Measurements from ENCODE around the gene COL6A2.

COL6A2 gene

DNA sequence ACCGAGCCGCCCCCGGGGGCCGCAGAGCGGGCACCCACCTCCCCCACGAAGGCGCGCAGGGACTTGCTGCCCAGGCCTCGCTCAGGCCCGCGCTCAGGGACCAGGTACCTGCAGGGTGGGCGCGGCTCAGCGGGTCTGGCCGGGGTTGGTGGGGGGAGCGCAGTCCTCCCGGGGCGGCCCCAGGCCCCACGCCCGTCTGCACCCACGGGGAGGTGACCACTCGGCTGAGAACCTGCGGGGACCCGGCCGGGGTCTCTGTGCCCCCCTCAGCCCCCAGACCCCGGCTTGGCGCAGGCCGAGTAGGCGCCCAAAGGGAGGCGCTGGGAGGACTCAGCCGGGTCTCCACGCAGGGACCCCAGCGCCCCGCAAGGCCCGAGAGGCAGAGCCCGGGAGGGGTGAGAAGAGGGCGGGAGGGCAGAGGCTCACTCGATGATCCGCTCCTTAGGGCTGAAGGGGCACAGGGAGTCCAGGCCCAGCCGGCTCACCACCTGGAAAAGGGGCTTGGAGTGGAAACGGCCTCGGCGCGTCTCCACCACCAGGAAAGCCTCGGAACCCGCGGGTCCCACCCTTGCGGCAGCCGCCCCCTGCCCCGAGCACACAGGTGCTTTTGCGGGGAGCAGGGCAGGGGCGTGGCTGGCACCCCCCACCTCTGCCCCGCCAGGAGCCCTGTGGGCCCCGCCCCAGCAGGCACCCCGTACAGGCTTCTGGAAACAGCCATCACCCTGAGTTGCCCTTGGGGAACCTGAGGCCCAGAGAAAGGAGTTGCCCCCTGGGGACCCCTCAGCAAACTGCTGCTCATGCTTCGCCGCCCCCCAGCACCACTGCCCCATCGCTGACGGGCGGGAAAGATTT lies 48.2 kb downstream of the COL6A2 start:
- no peak for DNase-seq

DNA sequence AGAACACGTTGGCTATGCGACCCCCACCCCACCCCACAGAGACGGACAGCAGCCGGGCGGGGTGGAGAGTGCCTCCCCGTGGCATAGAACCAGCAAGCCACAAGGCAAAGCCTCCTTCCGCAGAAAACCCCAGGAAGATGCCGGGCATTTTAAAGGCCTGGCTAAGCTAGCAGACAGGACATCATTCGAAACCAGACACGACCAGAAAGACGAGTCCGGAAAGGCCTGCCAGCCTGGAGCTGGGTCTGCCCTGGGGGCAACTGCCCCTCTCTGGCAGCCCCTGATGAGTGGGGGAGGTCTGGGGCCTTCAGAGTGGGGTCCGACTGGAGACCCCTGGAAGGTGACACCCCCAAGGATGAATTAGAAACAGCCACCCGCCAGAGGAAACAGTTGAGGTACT lies 48.9 kb downstream of the COL6A2 start:
- no peak for DNase-seq

DNA sequence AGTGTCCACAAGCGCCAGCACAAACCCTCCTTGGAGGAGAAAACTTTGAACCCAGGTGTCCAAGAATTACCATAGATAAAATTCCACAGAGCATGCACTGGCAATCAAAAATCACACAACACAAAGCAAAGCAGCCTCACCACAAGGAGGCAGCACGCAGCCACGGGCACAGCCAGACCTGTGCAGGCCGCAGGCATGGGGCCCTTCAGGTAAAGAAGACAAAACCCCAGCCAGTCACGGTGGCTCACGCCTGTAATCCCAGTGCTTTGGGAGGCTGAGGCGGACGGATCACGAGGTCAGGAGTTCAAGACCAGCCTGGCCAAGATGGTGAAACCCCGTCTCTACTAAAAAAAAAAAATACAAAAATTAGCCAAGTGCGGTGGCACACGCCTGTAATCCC lies 49.5 kb downstream of the COL6A2 start:
- DNase-seq = peak; percentile 75

DNA sequence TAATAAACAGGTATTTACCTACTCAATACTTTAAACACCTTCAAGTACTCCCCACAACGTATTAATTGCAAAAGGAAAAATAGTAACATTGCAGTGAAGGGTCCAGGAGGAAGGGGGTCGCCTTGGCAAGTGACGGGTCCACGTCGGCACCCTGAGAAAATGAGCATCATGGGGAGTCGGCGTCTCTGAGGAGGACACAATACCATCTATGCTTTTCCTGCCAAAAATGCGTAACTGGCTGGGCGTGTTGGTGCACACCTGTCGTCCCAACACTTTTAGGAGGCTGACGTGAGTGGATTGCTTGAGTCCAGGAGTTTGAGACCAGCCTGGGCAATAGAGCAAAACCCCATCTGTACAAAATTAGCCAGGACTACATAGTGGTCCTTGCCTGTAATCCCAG lies 50.2 kb downstream of the COL6A2 start:
- no peak for DNase-seq

DNA sequence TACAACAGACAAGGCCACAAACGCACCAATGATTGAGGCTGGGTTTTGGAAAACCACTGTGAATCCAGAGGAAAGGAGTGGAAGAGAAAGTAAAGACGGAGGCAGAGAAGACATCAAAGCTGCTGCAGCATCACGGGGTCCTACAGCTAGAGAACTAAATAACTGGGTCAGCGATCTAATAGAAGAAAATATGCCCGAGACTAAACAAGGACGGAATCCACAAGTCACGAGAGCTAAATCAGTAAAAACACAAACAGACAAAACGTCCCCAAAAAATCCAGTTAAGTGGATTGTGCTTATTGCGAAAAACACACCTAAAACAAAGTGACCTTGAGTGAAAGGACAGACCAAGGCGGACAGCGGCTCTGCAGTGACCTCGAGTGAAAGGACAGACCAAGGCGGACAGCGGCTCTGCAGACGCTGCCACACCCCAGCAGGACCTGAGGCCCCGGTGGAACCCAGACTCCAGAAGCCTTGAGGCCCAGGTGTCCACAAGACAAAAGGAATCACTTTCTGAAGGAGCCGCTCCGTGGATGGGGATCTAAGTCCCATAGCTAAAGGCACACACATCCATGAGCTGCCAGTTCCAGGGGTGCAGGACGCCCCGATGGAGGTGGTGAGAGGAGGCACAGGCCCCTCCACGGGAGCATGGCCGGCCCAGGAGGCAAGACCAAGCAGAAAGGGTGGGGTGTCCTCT lies 51.4 kb downstream of the COL6A2 start:
- no peak for DNase-seq

DNA sequence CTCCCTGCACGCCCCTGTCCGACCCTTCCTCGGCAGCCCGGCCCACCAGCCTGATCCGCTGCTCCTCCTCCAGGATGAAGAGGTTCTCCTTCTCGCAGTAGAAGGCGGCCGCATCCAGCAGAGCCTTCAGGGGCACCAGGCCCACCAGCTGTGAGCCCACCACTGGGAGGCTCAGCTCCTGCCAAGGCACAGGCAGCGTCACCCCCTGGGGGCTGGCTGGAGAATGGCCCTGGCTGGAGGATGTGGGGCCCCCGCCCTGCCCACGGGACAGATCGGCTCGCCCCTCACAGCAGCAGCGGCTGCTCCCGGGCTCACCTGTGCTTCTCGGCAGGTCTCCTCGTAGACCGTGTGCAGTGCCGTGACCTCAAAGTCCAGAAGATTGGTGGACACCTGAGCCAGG lies 52.2 kb downstream of the COL6A2 start:
- no peak for DNase-seq

DNA sequence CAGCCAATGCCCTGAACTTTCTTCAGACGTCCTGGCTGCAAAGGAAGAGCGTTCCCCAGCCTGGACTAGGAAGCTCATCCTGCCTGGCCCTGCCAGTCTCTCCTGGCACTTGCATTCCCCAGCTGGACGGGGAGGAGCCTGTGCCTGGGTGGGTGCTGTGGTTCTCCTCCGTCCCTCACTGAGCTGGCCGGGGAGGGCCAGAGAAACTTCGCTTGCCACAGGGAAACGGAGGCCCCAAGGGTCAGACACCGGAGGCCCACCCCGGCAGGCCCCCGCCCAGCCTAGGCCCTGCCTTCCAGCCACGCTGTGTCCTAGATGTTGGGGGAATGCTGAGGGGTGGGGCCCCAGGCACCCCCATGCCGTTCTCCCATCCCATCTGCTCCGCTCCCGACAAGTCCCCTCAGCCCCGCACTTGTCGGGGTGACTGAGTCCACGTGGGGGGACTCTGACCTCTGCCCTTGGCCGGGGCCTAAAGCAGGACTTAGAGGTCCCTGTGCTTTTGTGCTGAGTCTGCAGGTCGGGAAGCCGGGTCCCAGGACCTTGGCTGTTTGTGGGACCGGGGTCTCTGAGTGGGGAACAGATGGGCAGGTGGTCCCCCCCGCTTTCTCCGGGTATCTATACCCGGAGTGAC lies 52.7 kb downstream of the COL6A2 start:
- DNase-seq = no peak

DNA sequence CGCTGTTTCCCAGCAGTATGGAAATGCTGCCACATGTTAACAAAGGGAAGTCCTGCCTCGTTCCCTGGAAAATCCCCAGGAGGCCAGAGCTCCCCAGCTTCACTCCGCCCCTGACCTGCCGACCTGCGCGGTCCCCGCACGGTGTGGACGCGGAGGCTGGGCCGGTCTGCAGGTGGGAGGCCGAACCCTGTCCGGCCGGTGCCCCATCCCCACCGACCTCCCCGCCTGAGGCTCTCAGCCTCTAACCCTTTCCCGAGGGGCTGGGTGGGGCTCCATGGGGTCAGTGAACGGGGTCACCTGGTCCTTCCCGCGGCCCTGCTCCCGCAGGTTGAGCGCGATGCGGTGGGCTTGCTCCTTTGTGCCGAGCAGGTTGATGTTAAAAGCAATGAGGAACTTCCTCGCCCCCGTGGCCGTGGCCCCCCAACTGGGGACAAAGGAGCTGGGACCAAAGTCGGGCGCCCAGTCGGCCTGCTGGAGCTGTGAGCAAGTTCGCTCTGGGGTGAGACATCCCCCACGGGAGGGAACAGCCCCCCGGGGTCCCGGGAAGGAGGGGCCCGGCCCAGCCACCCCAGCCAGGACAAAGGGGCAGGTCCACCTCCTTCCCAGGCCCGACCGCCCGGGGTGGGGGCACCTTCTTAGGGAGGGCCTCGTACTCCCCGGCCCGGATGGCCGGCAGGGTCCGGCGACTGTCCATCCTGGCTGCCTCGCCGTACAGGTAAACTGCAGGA lies 53.5 kb downstream of the COL6A2 start:
- no peak for DNase-seq

DNA sequence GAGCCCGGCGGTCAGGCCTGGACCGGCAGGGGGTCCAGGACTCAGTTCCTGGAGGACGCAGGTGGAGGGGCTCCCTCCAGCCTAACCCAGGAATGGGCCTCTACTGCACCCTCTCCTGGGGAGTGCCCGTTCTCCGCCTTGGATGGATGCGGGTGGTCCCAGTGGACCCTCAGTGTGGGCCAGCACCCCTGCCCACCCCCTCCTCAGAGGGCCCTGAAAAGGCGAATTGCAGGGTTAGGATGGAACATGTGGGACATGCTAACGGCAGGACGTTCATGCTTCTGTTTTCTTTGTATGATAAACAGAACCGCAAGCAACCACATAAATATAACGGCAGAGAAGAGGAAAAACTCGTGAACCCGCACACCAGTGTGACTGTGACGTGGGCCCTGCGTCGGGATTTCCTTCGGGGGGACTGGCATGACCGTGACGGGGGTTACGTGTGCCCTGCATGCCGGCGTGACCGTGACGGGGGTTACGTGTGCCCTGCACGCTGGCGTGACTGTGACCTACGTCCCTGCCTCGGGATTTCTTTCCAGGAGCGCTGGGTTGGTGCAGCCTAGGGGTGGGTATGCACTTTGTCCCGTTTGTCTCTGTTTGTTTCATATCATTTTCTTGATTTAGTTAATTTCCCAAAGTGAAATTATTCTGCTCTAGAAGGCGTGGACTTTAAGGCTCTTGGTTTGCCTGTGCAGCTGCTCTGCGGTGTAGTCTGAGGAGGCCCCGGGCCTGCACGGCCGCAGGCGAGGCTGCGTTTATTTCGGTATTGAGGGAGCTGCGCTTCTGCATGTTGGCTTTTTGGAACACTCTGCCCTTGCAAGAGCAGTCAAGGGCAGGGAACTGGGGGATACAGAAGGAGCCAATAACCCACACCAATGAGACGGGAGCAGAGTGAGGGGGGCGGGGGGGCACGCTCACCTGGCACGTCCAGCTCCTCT lies 54.3 kb downstream of the COL6A2 start:
- no peak for DNase-seq

DNA sequence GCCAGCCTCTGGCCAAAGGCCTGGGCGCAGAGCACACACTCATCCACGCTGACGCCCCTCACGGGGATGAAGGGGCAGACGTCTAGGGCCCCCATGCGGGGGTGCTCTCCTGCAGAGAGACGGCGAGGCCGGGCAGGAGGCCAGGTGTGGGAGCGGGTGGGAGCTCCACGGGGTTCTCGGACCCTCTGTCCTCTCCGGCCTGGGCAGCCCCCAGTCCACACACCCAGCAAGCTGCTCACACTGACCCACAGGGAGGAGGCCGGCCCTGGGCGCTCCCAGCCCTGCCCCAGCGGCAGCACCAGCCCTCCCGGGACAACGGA lies 55.0 kb downstream of the COL6A2 start:
- no peak for DNase-seq

DNA sequence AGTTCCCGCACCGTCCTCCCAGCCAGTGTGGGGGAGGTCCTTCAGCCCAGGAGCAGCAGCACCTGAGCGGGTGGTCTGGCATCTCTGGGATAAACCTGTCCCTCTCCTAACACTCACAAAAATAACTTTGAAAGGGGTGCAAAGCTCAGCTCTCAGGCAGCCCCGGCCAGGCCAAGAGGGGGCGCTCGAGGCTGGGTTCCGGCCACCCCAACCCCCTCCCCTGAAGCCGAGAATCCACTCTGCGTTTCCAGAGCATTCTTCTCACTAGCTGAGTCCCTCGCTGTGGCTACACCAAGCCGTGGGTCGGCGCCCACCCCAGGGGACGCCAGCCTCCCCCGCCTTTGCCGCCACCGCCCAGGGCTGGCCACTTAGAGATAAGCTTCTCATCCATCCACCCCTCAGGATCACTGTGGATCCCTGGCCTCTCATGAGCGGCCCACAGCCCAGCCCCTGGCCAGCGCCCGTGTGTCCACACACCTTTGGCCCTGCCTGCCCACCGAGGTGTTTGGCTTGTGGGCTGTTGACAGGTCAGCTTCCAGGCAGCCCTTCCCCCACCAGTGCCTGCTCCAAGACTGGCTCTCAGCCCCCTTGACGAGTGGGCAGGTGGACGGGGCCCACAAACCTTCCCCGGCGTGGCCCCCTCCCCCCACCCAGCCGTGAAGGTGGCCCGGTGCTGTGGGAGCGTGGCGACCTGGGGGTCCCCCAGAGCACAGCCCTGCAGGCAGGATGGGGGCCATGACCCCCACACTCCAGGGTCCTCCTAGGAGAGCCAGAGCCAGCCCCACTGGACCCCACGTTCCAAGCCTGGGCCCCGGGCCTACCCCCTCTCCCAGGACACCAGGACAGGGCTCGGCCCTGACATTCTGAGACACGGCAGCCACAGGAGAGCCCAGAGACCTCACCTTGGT lies 55.6 kb downstream of the COL6A2 start:
- DNase-seq = peak; percentile 67

DNA sequence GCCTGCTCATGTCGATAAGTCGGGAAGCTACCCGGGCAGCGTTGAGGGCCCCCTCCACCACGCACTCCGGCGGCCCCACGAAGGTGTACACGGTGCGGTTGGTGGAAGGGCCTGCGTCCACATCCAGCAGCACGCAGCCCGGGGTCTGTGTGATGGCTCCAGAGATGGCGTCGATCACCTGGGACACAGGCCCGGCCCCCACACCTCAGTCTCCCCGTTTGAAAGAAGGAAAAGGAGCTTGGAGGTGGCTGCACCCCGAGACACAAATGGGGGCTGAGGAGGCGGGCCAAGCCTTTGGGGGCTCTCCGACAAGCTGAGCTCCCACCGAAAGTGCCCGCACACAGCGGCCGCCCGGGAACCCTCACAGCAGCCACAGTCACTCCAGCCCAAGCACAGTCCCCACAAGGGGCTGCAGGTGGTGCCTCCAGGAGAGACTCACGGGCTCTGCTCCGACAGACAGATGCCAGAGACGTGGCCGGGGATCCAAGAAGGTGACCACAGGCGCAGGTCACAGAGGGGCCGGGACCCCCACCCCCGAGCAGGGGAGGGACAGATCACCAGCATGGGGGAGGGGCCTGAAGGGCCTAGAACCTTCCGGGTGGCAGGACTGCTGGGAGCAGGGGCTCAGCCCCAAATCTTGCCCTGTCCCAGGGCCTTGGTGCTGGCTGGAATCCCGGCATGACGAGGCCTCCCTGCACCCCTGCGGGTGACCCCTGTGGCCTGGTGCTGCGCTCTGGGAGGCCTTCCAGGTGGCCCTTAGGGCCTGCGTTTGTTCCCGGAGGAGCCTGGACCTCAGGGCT lies 56.4 kb downstream of the COL6A2 start:
- DNase-seq = no peak

DNA sequence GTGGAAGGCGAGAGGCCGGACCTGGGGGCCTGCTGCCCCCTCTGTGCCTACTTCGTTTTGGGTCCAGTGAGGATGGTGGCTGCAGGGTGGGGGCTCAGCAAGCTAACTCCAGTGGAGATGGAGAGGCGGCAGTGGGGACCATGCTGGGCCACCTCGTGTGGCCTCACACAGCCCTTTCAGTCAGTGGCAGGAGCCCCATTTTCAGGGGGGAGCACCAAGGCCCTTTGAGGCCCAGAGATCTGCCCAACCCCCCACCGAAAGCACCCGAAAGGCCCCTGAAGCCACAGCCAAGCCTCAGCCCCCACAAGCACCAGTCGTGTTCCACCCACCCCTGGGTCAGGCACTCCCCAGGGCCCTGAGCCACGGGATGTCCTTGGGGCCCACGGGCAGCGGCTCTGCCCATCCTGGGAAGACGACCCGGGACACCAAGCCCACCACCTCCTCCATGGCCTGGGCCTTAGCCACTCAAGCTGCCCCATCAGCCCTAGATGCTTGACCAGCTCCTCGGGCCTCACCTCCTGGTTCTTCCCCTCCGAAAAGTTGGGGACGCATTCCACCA lies 57.1 kb downstream of the COL6A2 start:
- DNase-seq = no peak

DNA sequence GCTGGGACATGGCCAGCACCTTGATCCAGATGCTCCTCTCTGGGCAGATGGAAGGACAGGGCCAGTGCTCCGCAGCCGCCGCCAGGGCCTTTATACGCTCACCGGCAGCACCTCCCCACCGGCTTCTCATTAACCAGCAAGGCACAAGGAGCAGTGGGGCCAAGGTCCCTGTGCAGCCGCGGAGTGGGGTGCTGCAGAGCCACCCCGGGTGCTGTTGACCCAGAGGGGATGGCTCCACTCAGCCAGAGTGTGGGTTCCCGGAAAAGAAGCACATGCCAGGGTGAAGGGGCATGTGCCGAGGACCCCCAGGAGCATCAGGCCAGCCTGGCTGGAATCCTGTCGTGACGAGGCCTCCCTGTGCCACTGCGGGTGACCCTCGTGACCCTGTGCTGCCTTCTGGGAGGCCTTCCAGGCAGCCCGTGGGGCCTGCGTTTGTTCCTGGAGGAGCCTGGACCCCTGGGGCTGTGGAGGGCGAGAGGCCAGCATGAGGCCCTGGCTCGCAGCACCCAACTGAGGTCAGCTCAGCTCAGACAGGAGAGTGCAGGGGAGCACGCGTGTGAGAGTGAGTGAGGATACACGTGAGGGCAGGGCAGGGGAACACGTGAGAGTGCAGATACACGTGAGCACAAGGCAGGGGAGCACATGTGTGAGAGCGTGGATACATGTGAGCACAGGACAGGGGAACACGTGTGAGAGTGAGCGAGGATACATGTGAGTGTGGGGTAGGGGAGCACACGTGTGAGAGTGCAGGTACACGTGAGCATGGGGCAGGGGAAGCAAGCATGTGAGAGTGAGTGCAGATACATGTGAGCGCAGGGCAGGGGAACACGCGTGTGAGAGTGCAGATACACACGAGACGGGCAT lies 57.8 kb downstream of the COL6A2 start, which contains the start of gene FTCD:
FTCD (minus strand) TSS at position 66 of the 864 bp plus-strand sequence; CDS start at position 10, 56 bp downstream.
- DNase-seq = no peak

DNA sequence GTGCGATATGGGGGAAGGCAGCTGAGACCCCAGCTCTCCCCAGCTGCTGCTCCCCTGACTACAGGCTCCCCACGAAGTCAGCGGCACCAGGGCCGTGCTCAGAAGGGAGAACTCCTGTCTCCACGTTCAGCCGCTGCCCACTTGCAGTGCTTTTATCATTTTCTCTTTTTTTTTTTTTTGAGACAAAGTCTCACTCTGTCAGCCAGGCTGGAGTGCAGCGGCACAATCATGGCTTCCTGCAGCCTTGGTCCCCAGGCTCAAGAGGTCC lies 58.4 kb downstream of the COL6A2 start:
- no peak for DNase-seq

DNA sequence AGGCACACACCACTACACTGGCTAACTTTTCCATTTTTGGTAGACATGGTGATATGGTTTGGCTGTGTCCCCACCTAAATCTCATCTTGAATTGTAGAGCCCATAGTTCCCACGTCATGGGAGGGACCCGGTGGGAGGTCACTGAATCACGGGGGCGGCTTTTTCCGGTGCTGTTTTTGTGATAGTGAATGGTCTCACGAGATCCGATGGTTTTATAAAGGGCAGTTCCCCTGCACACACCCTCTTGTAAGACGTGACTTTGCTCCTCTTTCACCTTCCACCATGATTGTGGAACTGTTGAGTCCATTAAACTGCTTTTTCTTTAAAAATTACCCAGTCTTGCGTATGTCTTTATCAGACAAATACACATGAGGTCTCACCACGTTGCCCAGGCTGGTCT lies 58.8 kb downstream of the COL6A2 start:
- DNase-seq = no peak

DNA sequence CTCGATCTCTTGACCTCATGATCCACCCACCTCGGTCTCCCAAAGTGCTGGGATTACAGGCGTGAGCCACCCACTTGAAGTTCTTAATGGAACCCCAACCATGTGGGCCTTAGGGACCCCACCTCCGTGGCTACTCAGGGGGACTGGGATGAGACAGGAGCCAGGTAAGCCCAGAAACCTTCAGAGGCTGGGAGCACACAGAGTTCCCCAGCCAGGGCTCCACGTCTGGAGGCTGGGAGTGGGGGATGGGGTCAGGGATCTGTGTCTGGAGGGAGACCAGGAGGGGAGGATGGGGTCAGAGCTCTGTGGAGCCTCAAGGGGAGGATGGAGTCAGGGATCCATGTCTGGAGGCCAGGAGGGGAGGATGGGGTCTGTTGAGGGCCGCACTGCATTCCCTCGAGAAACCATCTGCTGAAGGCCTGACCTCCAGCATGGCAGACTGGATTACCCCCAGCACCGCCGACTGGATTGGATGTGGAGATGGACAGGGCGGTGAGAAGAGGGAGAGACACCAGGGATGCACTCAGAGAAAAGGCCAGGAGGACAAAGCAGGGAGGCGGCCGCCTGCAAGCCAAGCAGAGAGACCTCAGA lies 59.6 kb downstream of the COL6A2 start:
- no peak for DNase-seq

DNA sequence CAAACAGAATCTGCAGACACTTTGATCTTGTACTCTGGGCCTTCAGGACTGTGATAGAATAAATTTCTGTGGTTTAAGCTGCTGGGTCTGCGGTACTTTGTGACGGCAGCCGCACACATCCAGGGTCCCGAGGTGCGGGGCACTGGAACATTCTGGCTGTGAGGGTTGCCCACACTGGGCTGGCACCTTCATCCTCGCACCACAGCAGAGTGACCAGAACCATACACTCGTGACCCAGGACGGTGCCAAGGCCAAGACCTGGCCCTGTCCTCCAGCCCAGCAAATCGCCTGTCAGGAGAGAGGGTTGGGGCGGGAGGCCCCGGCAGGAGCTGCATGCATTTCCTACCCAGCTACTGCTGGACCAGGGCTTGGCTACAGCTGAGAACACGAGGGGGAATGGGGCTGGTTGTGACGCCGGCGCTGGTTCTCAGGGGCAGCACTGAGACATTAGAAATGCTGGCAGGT lies 60.1 kb downstream of the COL6A2 start:
- DNase-seq = no peak
